Activated CD8-positive, alpha-beta memory T cell treated with anti-CD3 and anti-CD28 coated beads, Interleukin-2, amount 50 U/mL, for 4 hours (primary cell): ENCODE measurements around the gene GBX2.

ENCODE experiments used
- DNase-seq: peaks from one replicate; pipeline ENCODE4 v3.0.0-alpha.2; 2020

Gene GBX2

GRCh38 chr2:236180831-236181453 lies 12.8 kb upstream of the GBX2 start:
- DNase-seq, result no peak

- no peak for DNase-seq
These were observed 12.1 kb upstream of the GBX2 start for GRCh38 chr2:236180076-236180816.

DNA sequence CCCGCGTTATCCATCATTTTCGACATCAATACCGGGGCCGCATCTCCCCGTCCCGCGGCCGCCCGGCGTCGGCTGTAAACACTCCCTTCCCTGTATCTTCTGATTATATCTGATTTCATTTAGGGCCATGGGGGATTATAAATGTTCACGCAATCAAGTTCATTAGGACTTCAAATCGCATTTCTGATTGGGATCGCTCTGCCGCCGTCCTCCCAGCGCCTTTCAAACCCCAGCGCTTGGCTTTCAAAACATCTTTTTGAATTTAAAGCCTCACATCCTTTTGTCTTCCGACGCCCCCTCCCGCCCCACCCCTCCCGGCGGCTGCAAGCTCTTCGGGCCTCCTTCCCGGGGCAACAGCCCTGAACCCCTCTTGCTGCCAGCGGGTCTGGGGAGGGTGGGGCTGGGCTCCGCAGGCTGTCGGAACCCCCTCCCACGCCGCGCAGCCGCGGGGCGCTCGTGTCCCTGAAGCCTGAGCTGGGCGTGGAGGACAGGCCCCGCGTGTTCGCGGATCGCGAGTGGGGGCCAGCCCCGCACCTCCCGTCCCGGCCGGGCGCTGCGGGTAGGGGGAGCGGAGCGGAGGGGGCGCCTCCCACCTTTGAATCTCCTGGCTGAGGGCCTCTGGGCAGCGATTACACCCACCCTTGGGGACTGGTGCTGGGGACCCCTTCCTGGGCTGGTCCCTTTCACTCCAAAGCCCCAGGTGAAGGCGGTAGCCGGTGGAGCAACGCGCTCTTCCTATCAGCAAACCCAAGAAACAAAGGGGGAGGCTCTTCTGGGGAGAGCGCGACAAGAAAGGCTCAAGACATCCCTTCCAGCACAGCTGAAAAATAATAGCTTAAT lies 11.3 kb upstream of the GBX2 start:
- no peak for DNase-seq

- no peak for DNase-seq
These were observed 10.7 kb upstream of the GBX2 start for GRCh38 chr2:236178890-236179235.

DNA sequence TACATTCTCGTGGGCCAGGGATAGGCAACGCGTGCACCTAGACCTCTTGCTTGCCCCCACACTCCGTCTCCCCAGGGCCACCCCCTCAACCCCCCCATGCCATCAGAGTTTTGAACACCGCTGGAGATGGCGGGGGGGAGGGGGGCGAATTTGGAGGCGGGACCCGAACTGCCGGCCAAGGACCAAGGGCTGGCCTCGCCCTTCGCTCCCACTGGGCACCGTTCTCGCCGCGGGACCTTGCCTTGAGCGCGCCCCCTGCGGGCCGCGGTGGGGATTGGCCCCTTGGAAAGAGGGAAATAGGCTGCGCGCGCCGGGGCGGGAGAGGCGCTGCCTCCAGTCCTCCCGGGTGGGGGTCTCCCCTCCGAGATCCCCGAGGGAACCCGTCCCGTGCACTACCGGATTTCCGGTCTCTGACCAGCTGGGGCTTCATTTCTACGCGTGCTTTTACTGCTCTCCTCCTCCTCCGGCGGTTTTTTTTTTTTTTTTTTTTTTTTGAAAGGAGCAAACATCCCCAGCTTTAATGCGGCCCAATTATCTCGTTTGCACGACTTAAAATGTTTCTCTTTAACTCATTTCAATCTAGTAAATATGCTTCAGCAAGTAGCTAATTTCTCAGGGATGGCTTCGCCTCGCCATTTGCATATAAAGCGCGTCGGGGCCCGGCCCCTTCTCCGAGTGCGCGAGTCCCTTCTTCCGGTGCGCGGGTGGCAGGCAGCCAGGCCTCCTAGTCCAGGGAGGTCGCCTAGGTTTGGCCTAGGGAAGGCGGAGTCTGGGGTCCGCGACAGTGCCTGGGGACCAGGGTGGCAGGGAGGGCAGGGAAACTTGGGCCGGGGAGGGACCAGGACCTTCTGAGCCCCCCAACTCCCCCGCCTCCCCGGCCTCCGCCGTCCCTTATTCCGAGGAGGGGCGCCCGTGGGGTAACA lies 10.0 kb upstream of the GBX2 start:
- no peak for DNase-seq

DNA sequence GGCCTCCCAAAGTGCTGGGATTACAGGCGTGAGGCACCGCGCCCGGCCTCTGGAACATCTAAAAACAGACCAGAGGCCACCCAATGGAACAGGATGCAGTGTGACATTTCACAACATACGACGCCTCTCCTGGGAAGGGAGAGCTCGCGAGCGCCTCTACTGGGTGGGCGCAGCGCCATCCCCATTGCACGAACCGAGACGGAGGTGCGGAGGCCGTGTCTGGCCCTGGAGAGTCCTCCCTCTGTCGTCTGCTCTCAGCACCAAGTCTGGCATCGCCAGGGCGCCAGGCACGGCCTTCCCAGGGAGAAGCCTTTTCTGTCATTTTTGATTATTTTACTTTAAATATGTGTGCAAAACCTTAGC lies 9.4 kb upstream of the GBX2 start:
- no peak for DNase-seq

DNA sequence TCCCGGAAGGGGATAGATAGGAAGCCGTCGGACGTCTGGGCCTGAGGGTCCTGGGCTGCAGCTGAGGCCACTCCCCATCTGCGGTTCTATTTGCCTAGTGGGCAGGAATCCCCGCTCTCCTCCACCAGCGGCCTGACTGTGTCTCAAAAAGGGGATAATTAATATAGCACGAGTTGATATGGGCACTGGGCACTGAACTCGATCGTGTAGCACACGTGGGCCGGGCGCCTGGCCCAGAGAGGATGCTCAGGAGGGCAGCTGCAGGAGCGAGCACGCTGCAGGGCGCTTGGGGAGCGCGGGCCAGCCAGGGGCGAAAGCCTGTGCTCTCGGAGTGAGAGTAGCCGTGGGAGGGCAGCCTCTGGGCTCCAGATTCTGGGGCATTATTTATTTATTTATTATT lies 8.8 kb upstream of the GBX2 start:
- DNase-seq, result no peak

GRCh38 chr2:236176417-236176816 lies 8.2 kb upstream of the GBX2 start:
- DNase-seq, result no peak

DNA sequence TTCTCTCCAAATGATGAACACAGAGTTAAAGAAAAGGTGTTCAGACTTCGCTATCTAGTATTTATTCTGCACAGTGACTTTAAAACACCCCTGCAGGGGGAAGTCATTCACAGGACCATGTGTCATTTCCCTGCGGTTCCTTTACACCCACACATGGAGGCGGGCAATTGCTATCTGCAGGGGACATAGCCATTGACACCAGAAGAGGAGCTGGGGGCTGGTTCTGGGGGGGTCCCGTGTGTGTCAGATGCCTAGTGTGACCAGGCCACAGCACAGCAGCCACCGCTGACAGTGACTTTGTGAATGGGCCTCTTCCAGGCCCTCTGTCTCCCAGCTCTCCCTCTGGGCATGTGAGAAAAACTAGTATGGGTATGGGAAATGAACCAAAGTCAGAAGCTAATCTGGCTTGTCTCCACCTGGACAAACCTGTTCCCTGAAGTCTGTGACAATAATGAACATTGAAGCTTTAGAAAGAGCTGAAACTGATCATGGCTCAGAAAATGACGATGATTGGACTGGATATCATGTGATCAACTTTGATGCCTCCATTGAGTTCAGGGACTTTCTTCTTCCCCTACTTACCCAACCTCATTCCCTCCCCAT lies 7.5 kb upstream of the GBX2 start:
- no peak for DNase-seq

DNA sequence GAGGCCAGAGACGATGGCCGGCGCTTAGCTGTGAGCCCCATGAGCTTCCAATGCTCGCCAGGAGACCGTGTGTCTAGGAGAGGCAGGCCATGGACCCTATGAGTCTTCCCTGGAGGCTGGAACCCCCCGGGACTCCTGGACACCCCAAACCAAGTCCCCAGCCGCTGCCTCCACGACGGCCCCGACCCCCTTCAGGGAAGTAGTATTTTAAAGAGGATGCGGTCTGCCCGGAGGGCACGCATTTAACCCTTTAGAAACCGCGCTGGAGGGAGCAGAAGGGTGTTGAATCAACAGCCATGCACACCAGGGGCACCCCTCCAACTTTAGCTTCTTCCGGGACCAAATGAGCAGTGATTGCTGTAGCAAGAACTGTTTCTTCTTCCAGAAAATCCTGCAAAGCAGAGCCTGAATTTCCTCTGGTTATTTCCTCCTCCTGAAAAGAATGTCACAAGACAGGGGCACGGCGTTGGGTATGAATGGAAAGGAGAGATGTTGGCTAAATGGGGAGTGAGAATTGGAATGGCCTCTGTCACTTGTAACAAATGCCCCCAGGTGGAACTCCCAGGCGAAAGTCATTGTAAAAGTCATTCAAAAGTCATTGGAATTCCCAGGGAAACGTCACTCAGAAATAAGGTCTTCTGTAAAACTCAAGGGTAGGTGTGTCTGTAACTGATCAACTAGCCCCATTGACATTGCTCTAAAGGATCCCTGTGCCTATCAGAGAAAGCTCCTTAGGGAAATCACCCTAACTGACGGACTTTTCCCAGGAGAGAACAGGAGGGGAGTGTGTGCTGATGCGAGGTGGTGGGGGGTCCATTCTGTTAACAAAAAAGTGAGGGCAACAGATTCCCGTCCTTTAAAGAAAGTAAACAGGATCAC lies 5.8 kb upstream of the GBX2 start:
- DNase-seq, result no peak

GRCh38 chr2:236173036-236173728 lies 5.0 kb upstream of the GBX2 start:
- no peak for DNase-seq

DNA sequence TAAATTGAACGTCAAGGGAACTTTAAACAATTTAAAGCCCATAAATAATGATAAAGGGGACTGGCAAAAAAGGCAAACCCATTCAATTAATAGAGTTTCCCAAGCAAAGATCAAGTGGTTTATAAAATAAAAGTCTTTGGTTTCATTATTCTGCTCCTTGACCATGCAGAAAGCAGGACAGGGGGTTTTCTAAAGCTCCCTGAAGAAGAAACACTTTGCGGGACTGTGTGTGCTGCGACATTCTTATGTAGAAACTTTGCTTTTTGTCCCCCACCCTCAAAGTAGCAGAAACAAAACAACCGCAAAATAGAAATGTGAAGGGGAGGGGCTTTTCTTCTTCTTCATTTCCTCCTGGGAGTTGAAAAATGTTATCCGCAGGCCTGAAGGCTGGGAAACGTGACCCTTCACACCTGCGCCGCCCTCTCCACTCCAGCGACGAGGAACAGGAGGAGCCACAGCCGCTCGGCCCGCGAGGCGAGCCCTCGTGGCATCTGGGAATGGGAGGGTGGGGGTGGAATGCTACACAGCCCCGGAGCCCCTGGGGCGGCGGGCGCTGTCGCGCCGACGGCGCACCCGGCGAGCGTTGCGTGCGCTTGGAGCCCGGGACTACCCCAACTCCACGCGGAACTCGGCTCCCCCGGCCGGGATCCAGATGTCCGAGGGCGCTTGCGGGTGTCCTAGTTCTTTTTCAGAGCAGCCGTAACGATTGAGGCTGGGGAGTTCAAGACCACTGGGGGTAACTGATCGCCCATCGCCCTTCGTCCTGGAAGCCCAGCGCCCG lies 4.3 kb upstream of the GBX2 start:
- DNase-seq, result no peak

DNA sequence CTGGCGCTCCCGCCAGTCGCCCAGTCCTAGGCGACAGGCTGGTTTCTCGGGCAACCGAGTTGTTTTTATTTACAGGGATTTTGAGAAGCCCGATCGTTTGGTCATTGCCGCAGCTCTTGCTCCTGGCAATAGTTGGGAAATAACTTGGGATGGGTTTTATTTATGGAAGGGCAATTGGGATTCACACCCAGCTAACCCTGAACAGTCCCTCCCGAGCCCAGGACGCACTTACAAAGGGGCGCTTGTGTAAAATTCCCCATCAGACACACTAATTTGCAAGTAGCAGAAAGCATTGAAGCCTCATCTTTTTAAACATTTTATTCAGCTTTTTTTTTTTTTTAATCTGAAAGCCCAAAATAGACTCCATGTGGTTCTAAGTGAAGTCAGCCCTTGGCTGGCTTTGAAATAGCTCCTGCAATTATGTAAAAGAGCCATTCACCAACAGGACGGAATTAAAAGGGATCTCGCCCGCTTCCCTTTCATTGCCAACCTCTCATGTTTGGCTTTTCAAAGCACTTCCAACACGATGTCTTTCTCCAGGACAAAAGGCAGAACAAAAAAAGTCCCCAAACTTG lies 3.6 kb upstream of the GBX2 start:
- no peak for DNase-seq

DNA sequence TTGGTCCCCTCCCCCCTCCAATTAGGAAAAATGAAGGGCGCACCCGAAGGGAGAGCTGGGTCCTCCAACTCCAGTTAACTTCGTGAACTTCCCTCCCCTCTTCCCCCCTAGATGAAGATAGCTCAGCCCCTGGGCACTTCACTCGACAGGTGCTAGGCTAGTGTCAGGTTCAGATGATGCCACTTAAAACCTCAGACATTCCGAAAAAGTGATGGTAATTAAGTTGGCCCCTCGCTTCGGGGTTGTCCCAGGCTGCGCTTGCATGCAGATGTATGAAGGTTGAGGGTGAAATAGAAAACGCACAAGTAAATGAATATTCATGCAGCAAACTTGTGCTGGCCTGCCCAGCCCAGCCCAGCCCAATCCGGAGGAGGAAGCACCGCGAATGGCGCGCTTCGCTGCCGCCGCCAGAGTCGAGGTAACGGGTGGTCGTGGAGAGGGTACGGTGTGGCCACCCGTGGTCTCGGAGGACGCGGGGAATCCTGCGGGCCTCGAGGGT lies 3.0 kb upstream of the GBX2 start:
- no peak for DNase-seq

DNA sequence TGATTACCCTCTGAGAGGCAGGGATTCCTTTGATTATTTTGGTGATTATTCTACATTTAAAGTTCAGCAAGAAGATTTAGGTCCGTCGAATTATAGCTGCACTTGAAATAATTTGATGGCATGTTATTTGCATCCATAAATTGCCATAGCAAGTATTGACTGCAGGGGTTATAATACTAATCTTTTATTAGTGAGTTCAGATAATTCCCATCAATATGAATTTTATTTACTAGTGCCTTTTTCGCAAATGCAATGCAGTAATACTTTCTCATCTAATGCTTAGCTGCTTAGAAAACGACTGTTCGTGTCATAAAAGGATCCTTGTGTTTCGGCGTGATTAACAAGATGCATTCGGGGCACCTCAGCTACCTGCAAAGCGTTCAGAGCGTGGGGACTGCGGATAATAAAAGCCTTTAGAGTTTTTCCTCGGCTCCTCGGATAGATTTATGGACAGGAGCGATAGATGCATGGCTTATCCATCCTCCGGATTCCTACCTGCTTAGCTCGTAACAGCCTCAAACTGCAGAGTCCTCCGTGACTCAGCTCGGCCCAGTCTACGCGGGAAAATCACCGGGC lies 2.5 kb upstream of the GBX2 start:
- no peak for DNase-seq

GRCh38 chr2:236169741-236170589 lies 1.8 kb upstream of the GBX2 start:
- DNase-seq, result no peak

- DNase-seq, result no peak
These were observed 1.1 kb upstream of the GBX2 start for GRCh38 chr2:236169151-236169721.
